HepG2 (cell line): ENCODE measurements around the gene ZNF367. TPM values are rescaled to one million over a fixed set of nuclear protein-coding genes. Genes with fewer than 3 reads are reported as not detected.

Source experiments
- ATRX ChIP-seq: sonication (generic); formaldehyde crosslinking; IDR thresholded peaks from 2 replicates; pipeline ENCODE4 v1.4.0; 2020; ENCODE audit warnings: missing genetic modification reagents, borderline replicate concordance
- DPF2 ChIP-seq: sonication (generic); formaldehyde crosslinking; IDR thresholded peaks from 2 replicates; pipeline ENCODE4 v1.4.0; 2020; ENCODE audit warnings: mild to moderate bottlenecking, low read depth, missing genetic modification reagents, borderline replicate concordance
- FOXK1 ChIP-seq: sonication (generic); formaldehyde crosslinking; IDR thresholded peaks from 2 replicates; pipeline ENCODE4 v1.4.0; 2020; ENCODE audit warnings: low read depth, missing genetic modification reagents, borderline replicate concordance
- HIVEP1 ChIP-seq: sonication (generic); formaldehyde crosslinking; IDR thresholded peaks from 2 replicates; pipeline ENCODE4 v1.4.0; 2020; ENCODE audit warnings: mild to moderate bottlenecking, missing genetic modification reagents
- MIXL1 ChIP-seq: IDR thresholded peaks from 2 replicates; pipeline ENCODE4 v1.6.1; 2016
- MLLT10 ChIP-seq: sonication (generic); formaldehyde crosslinking; IDR thresholded peaks from 2 replicates; pipeline ENCODE4 v1.4.0; 2020; ENCODE audit warnings: missing genetic modification reagents
- MNT ChIP-seq: fragments of 450-650 bp; IDR thresholded peaks from 2 replicates; pipeline ENCODE4 v1.6.1; 2016
- PRDM15 ChIP-seq: sonication (generic); formaldehyde crosslinking; IDR thresholded peaks from 2 replicates; pipeline ENCODE4 v1.4.0; 2020; ENCODE audit warnings: missing genetic modification reagents
- RBM39 ChIP-seq: fragments of 200-400 bp; formaldehyde crosslinking; IDR thresholded peaks from one replicate; pipeline ENCODE4 v1.6.1; 2018; ENCODE audit warnings: antibody characterized with exemption, mild to moderate bottlenecking, low read depth, low read length; ENCODE audit not compliant: poor library complexity, severe bottlenecking
- TRIM22 ChIP-seq: fragments of 450-650 bp; IDR thresholded peaks from 2 replicates; pipeline ENCODE4 v1.6.1; 2017
- ZFAT ChIP-seq: sonication (generic); formaldehyde crosslinking; conservative IDR thresholded peaks from 2 replicates; pipeline ENCODE4 v1.8.1; 2023; ENCODE audit warnings: missing genetic modification reagents, inconsistent platforms
- ZNF10 ChIP-seq: sonication (generic); formaldehyde crosslinking; IDR thresholded peaks from 2 replicates; pipeline ENCODE4 v1.4.0; 2020; ENCODE audit warnings: mild to moderate bottlenecking, low read depth, missing genetic modification reagents, borderline replicate concordance
- polyA plus RNA-seq, 8 experiments: library from polyadenylated mRNA; depleted of rRNA in 3 of 8; stranded (reverse) in 7 of 8; unstranded in 1 of 8; fragments of >200 nt; fragmentation: Illumina TruSeq in 4 of 8; extraction: Trizol in 4 of 8; gene quantifications; 2 replicates each; pipeline versions ENCODE4 v1.2.1 to v1.2.3, GENCODE V29; 2011 to 2016; ENCODE audit warnings: low read depth in 4 of 8, missing spikeins in 1 of 8, mixed read lengths in 1 of 8; ENCODE audit not compliant: insufficient read depth in 1 of 8
- total RNA-seq, 5 experiments: library from RNA; depleted of rRNA; stranded (reverse); fragments of >200 nt; fragmentation: Illumina TruSeq; extraction: Trizol; gene quantifications; 2 replicates each; pipeline ENCODE4 v1.2.3, GENCODE V29; 2016; ENCODE audit warnings: low read depth in 1 of 5
- TF ChIP-seq, protein P1 (sequence below): sonication (generic); formaldehyde crosslinking; IDR thresholded peaks from 2 replicates; pipeline ENCODE4 v1.5.1; 2020; ENCODE audit warnings: missing genetic modification reagents, mild to moderate bottlenecking, borderline replicate concordance
- TF ChIP-seq, protein P2 (sequence below): sonication (generic); formaldehyde crosslinking; IDR thresholded peaks from 2 replicates; pipeline ENCODE4 v1.8.1; 2023; ENCODE audit warnings: mild to moderate bottlenecking, missing genetic modification reagents, borderline replicate concordance
- TF ChIP-seq, protein P3 (sequence below): sonication (generic); formaldehyde crosslinking; conservative IDR thresholded peaks from 2 replicates; pipeline ENCODE4 v1.4.0; 2020; ENCODE audit warnings: missing genetic modification reagents
- TF ChIP-seq, protein P4 (sequence below): sonication (generic); formaldehyde crosslinking; IDR thresholded peaks from 2 replicates; pipeline ENCODE4 v1.8.0; 2022; ENCODE audit warnings: mild to moderate bottlenecking, missing genetic modification reagents, moderate library complexity

ZNF367 gene
- total and polyA plus RNA-seq, 2 of the 13 experiments (the other 11 are each of a cell fraction or from before 2014, with no cell fraction given), result 2.9 to 7.7 TPM

- TF ChIP-seq RBM39, result no peak
- TF ChIP-seq, protein P1, sequence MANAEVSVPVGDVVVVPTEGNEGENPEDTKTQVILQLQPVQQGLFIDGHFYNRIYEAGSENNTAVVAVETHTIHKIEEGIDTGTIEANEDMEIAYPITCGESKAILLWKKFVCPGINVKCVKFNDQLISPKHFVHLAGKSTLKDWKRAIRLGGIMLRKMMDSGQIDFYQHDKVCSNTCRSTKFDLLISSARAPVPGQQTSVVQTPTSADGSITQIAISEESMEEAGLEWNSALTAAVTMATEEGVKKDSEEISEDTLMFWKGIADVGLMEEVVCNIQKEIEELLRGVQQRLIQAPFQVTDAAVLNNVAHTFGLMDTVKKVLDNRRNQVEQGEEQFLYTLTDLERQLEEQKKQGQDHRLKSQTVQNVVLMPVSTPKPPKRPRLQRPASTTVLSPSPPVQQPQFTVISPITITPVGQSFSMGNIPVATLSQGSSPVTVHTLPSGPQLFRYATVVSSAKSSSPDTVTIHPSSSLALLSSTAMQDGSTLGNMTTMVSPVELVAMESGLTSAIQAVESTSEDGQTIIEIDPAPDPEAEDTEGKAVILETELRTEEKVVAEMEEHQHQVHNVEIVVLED (CRISPR knock-in tag), result peak; percentile 87
- no peak; the same call in 1 of the 2 replicates for TF ChIP-seq DPF2 (CRISPR knock-in tag)
- TF ChIP-seq, protein P2, sequence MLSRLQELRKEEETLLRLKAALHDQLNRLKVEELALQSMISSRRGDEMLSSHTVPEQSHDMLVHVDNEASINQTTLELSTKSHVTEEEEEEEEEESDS, result no peak
- TF ChIP-seq, protein P3, sequence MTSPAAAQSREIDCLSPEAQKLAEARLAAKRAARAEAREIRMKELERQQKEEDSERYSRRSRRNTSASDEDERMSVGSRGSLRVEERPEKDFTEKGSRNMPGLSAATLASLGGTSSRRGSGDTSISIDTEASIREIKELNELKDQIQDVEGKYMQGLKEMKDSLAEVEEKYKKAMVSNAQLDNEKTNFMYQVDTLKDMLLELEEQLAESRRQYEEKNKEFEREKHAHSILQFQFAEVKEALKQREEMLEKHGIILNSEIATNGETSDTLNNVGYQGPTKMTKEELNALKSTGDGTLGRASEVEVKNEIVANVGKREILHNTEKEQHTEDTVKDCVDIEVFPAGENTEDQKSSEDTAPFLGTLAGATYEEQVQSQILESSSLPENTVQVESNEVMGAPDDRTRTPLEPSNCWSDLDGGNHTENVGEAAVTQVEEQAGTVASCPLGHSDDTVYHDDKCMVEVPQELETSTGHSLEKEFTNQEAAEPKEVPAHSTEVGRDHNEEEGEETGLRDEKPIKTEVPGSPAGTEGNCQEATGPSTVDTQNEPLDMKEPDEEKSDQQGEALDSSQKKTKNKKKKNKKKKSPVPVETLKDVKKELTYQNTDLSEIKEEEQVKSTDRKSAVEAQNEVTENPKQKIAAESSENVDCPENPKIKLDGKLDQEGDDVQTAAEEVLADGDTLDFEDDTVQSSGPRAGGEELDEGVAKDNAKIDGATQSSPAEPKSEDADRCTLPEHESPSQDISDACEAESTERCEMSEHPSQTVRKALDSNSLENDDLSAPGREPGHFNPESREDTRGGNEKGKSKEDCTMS (CRISPR knock-in tag), result no peak
- TF ChIP-seq HIVEP1, result peak; percentile 89
- peak; percentile 75; the same call in 1 of the 2 replicates for TF ChIP-seq FOXK1 (CRISPR knock-in tag)
- no peak for TF ChIP-seq PRDM15
- peak; percentile 46 for TF ChIP-seq MIXL1 (CRISPR knock-in tag)
- no peak for TF ChIP-seq ZNF10 (CRISPR knock-in tag)
- no peak for TF ChIP-seq ATRX (CRISPR knock-in tag)
- no peak for TF ChIP-seq ZFAT (CRISPR knock-in tag)
- TF ChIP-seq, protein P4, sequence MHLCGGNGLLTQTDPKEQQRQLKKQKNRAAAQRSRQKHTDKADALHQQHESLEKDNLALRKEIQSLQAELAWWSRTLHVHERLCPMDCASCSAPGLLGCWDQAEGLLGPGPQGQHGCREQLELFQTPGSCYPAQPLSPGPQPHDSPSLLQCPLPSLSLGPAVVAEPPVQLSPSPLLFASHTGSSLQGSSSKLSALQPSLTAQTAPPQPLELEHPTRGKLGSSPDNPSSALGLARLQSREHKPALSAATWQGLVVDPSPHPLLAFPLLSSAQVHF (CRISPR knock-in tag), result no peak
- no peak for TF ChIP-seq MLLT10 (CRISPR knock-in tag)
- TF ChIP-seq MNT, result peak; percentile 59
- TF ChIP-seq TRIM22, result no peak
These were observed 1.1 kb downstream of the ZNF367 start (continued) for GRCh38 chr9:96417051-96417586.
